HEK293 (cell line): ENCODE data around the gene ZFPL1.

Experiments used
- CTCF ChIA-PET: fragments of 350-600 bp; formaldehyde crosslinking; extraction: SDS; loops from one replicate; lab custom pipeline; 2021; ENCODE audit warnings: antibody characterized with exemption; lab: Yijun Ruan, JAX
- POLR2A ChIA-PET: fragments of 300-600 bp; formaldehyde crosslinking; extraction: SDS; loops from one replicate; lab custom pipeline; 2020; ENCODE audit warnings: antibody characterized with exemption, inconsistent platforms; lab: Yijun Ruan, JAX
- H3K27ac ChIP-seq: fragments of 200-500 bp; sonication (Bioruptor generic); 2 replicates; pipeline ENCODE4 v1.5.1; 2014; ENCODE audit warnings: low read depth, low read length, control low read depth, inconsistent platforms; ENCODE audit errors: extremely low read depth
- H3K36me3 ChIP-seq, 2 experiments: fragments of 200-500 bp in 1 of 2; sonication (Bioruptor generic) in 1 of 2; 1 replicate in 1 of 2; 2 replicates in 1 of 2; pipeline ENCODE4 v1.5.1; 2014 to 2017; ENCODE audit warnings: inconsistent platforms in 2 of 2, low read length in 2 of 2; ENCODE audit not compliant: control insufficient read depth in 2 of 2, insufficient read depth in 1 of 2
- H3K4me1 ChIP-seq: fragments of 200-500 bp; sonication (Bioruptor generic); 2 replicates; pipeline ENCODE4 v1.5.1; 2014; ENCODE audit warnings: mild to moderate bottlenecking, low read length, inconsistent platforms; ENCODE audit not compliant: control insufficient read depth, insufficient read depth
- H3K4me3 ChIP-seq: 2 replicates; pipeline ENCODE4 v1.5.1; 2011; ENCODE audit warnings: low read depth, mild to moderate bottlenecking, control low read depth, low read length, moderate library complexity
- H3K9me3 ChIP-seq: fragments of 200-500 bp; sonication (Bioruptor generic); 2 replicates; pipeline ENCODE4 v1.5.1; 2014; ENCODE audit warnings: low read depth, low read length, inconsistent platforms; ENCODE audit not compliant: control insufficient read depth, insufficient read depth
- GLIS1 ChIP-seq: fragments of 450-650 bp; formaldehyde crosslinking; IDR thresholded peaks from 2 replicates; pipeline ENCODE4 v1.5.1; 2016; ENCODE audit warnings: missing biosample characterization, missing genetic modification characterization
- KLF7 ChIP-seq: fragments of 450-650 bp; formaldehyde crosslinking; IDR thresholded peaks from 2 replicates; pipeline ENCODE4 v1.5.1; 2016; ENCODE audit warnings: missing biosample characterization, missing genetic modification characterization, borderline replicate concordance
- SP2 ChIP-seq: fragments of 450-650 bp; formaldehyde crosslinking; IDR thresholded peaks from 2 replicates; pipeline ENCODE4 v1.5.1; 2016; ENCODE audit warnings: missing biosample characterization, missing genetic modification characterization
- SP7 ChIP-seq: fragments of 450-650 bp; formaldehyde crosslinking; IDR thresholded peaks from 2 replicates; pipeline ENCODE4 v1.5.1; 2016; ENCODE audit warnings: missing biosample characterization, missing genetic modification characterization
- TRIM28 ChIP-seq: IDR thresholded peaks from 2 replicates; pipeline ENCODE4 v1.6.1; 2011; ENCODE audit warnings: low read length, control low read depth, borderline replicate concordance
- ZBTB21 ChIP-seq: fragments of 450-650 bp; formaldehyde crosslinking; IDR thresholded peaks from 2 replicates; pipeline ENCODE4 v1.5.1; 2017; ENCODE audit warnings: missing biosample characterization, missing genetic modification characterization
- ZBTB48 ChIP-seq: fragments of 450-650 bp; formaldehyde crosslinking; IDR thresholded peaks from 2 replicates; pipeline ENCODE4 v1.5.1; 2016; ENCODE audit warnings: missing biosample characterization, missing genetic modification characterization
- ZNF169 ChIP-seq: fragments of 450-650 bp; formaldehyde crosslinking; IDR thresholded peaks from 2 replicates; pipeline ENCODE4 v1.5.1; 2016; ENCODE audit warnings: missing biosample characterization, missing genetic modification characterization
- ZNF18 ChIP-seq: fragments of 450-650 bp; formaldehyde crosslinking; IDR thresholded peaks from 2 replicates; pipeline ENCODE4 v1.5.1; 2016; ENCODE audit warnings: missing biosample characterization, missing genetic modification characterization
- ZNF335 ChIP-seq: fragments of 450-650 bp; formaldehyde crosslinking; conservative IDR thresholded peaks from 2 replicates; pipeline ENCODE4 v1.5.1; 2016; ENCODE audit warnings: missing biosample characterization, missing genetic modification characterization
- ZNF398 ChIP-seq: fragments of 450-650 bp; formaldehyde crosslinking; IDR thresholded peaks from 2 replicates; pipeline ENCODE4 v1.5.1; 2017; ENCODE audit warnings: missing biosample characterization, missing genetic modification characterization
- ZNF433 ChIP-seq: fragments of 450-650 bp; formaldehyde crosslinking; IDR thresholded peaks from 2 replicates; pipeline ENCODE4 v1.5.1; 2016; ENCODE audit warnings: missing biosample characterization, missing genetic modification characterization, low read depth
- ZNF518A ChIP-seq: fragments of 450-650 bp; formaldehyde crosslinking; conservative IDR thresholded peaks from 2 replicates; pipeline ENCODE4 v1.5.1; 2016; ENCODE audit warnings: low read depth, missing biosample characterization, missing genetic modification characterization
- ZNF658 ChIP-seq: fragments of 450-650 bp; formaldehyde crosslinking; IDR thresholded peaks from 2 replicates; pipeline ENCODE4; 2016; ENCODE audit warnings: missing biosample characterization, missing genetic modification characterization

ZFPL1 gene

GRCh38 chr11:65132988-65133700, 49.1 kb downstream of the ZFPL1 start:
- no peak overlapping the region for H3K27ac ChIP-seq
- H3K4me3 ChIP-seq = peak overlapping the region; percentile 81
- ChIA-PET POLR2A (interaction anchor here (1.1 to 4.5 kb wide), 3 partner anchors 11 to 289 kb away, joined by 3 to 57 read pairs (median 3); partner anchors contain the start of genes CDC42BPG, FAU and MRPL49), CTCF (interaction anchor here (0.6 to 2.3 kb wide), 4 partner anchors 15 to 119 kb away, joined by 3 to 6 read pairs (median 4); partner anchors contain the start of gene ARL2)
- H3K36me3 ChIP-seq = peaks cover 0 to 49% of the 10 kb centered on the region in 2 experiments; a peak in 1 of 3 replicates
- no peak for TF ChIP-seq ZNF433 (tag by site-specific recombination)
- TF ChIP-seq ZBTB21 (tag by site-specific recombination) = no peak
- TF ChIP-seq ZBTB48 = peak; percentile 38; the same call in 1 of the 2 replicates
- peak; percentile 50 for TF ChIP-seq GLIS1
- peak; percentile 49 for TF ChIP-seq SP2 (tag by site-specific recombination)
- no peaks in the 10 kb centered on the region for H3K9me3 ChIP-seq
- H3K4me1 ChIP-seq = no peaks in the 10 kb centered on the region; the same call in 1 of the 2 replicates

GRCh38 chr11:65133724-65134123, 49.7 kb downstream of the ZFPL1 start:
- CTCF ChIA-PET = interaction anchor here (0.6 to 2.3 kb wide), 4 partner anchors 15 to 119 kb away, joined by 3 to 6 read pairs (median 4); partner anchors contain the start of gene ARL2
- H3K36me3 ChIP-seq = peaks cover 0 to 43% of the 10 kb centered on the region in 2 experiments; a peak in 1 of 3 replicates

GRCh38 chr11:65134240-65134951, 50.4 kb downstream of the ZFPL1 start, which contains the start of gene SYVN1:
SYVN1 (minus strand) TSS chr11:65134519; CDS start chr11:65133601, 918 bp downstream.
- Histone ChIP-seq H3K36me3 (peaks cover 0 to 37% of the 10 kb centered on the region in 2 experiments; a peak in 1 of 3 replicates), H3K4me3 (peak within 1 kb of the TSS; percentile 81), H3K4me1 (no peaks in the 10 kb centered on the region; the same call in 1 of the 2 replicates), H3K27ac (peak within 1 kb of the TSS; percentile 83), H3K9me3 (no peaks in the 10 kb centered on the region)
- ChIA-PET POLR2A (interaction anchor here (0.5 to 4.5 kb wide), 20 partner anchors 10 to 863 kb away, joined by 3 to 57 read pairs (median 4); partner anchors contain the start of genes ARL2, CAPN1, CDC42BPG and FAU), CTCF (interaction anchor here (0.6 to 2.3 kb wide), 6 partner anchors 13 to 120 kb away, joined by 3 to 7 read pairs (median 4); partner anchors contain the start of genes ARL2 and CAPN1)
- 0 out of 2 replicates have a peak, but pooled peaks have one; percentile 13 for TF ChIP-seq ZNF18 (tag by site-specific recombination)
- TF ChIP-seq TRIM28 = no peak
- 0 out of 2 replicates have a peak, but pooled peaks have one; percentile 50 for TF ChIP-seq ZNF518A (tag by site-specific recombination)
- no peak for TF ChIP-seq ZNF169
- TF ChIP-seq SP7 (tag by site-specific recombination) = peak; percentile 80

More at GRCh38 chr11:65133724-65134123, 49.7 kb downstream of the ZFPL1 start:
- 0 out of 2 replicates have a peak, but pooled peaks have one; percentile 25 for TF ChIP-seq ZNF398 (tag by site-specific recombination)
- peak; percentile 79 for TF ChIP-seq ZNF335 (tag by site-specific recombination)
- no peak for TF ChIP-seq KLF7 (tag by site-specific recombination)
- no peak for TF ChIP-seq ZNF658
- POLR2A ChIA-PET = interaction anchor here (1.1 to 4.5 kb wide), 3 partner anchors 12 to 289 kb away, joined by 3 to 57 read pairs (median 3); partner anchors contain the start of genes CDC42BPG, FAU and MRPL49
- Histone ChIP-seq H3K4me3 (peak overlapping the region; percentile 81), H3K4me1 (no peaks in the 10 kb centered on the region; the same call in 1 of the 2 replicates), H3K27ac (peak overlapping the region; percentile 83; the same call in 1 of the 2 replicates), H3K9me3 (no peaks in the 10 kb centered on the region)
